DMS153 treated with DMSO at 0.1 percent for 48 hours (cell line): Measurements from ENCODE around the gene GSN.

Experiments used
- DNase-seq: peaks from one replicate; lab custom pipeline; 2025; ENCODE audit not compliant: unreplicated experiment; lab: John Stamatoyannopoulos, UW

The GSN gene

DNA sequence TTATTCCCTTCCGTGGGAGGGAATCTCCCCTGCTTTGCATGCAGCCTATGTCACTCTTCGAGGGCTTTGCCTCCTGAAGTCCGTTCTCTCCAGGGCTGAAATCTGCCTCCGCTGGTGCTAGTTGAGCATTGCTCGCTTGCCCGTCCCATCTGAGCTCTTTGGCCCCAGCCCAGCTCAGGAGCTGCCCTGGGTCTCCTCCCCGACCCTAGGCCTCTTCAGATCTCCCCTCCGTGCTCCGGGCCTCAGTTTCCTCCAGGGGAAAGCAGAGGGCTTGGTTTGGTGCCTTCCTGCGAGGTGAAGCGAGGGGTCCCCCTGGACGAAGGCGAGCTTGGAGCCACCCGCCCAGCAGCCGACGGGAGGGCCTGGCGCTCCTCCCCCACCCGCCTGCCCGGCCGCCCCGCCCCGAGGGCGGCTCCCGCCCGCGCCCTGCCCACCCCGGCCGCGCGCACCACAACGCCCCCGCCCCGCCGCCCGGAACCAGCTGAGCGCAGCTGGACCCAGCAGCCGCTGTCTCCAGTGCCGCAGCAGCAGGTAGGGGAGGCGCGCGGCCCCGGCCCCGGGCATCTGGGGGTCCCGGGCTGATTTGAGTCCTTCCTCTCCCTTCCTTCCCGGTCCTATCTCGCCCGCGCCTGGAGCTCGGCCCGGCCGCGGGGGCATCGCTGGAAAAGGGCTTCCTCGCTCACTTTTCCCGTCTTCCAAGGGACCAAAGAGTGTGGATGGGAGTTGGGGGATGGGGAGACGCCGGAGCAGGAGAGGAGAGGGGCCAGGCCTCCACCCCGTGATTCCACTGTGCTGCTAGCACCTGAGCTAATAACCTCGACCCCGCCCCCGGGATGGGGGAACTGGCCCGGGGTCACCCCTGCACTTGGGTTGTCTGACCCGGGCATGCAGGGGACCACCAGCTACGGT, at the start of gene GSN:
Gene GSN, plus strand, starts transcription at position 474 of the 909 bp plus-strand sequence. CDS start 33,810 bp downstream, outside the sequence.
- DNase-seq, result peak; percentile 15

DNA sequence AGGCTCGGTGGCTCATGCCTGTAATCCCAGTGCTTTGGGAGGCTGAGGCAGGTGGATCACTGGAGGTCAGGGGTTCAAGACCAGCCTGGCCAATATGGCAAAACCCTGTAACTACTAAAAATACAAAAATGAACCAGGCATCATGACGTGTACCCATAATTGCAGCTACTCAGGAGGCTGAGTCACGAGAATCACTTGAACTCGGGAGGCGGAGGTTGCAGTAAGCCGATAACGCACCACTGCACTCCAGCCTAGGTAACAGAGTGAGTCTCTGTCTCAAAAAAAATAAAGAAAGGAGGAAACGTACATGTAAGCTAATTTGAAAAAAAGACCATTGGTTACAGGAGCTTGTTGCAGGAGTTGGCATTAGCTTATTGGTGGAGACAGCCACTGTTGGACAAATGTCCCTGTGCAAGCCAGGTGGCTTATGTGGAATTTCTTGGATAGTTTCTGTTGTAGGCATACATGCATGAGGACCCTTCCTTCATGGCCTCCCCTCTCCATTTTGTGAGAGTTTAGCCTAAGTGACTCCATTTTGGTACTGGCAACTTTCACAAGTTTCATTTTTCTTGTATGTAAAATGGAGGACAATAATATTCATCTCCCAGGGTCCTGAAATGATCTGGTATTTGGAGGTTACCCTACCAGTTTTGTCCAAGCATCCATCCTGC, 49.5 kb upstream of the GSN start:
- no peak for DNase-seq

DNA sequence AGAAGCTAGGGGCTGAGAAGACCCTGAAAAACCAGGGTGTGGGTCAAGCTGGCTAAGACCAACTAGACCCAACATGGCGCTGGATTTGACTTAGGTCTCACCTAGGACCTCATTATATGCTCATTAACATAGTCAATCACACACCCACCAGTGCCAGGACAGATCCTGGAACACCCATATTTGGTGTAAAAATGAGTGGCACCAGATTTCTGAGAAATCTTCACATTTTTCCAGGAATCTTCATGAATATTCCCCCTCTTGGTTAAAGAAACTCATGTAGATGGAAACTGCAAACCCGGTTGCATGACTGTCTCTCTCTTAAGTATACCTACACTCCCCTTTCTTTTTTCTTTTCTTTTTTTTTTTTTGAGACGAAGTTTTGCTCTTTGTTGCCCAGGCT, 48.4 kb upstream of the GSN start:
- DNase-seq, result no peak

DNA sequence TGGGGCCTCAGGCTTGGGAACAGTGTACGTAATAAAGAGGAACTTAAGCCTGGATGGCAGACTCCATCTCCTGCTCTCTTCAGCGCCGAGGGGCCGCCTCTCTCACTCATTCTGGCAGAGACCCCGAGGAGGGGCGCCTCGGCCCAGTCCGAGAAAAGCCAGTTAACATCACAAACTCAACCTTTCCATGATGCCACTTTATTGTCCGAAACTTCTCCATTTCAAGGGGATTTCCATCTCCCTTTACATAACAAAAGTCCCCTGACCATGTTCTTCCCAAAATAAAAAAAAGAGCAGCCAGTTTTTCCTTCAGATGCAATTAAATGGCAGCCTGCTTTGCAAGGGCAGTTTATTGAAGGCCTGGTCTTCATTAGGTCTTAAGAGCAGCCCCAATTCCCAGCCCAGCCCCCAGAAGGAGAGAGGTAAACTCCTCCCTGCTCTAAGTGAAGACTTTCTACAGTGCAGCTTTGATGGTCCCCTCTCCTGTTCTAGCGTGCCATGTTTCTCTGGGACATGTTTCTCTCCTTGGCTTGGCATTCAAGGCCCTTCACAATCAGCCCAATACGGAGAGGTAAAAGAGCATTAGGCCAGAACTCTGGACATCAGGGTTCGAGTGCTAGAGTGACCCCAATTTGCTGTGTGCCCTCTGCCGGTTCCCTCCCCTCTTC, 46.8 kb upstream of the GSN start:
- no peak for DNase-seq

DNA sequence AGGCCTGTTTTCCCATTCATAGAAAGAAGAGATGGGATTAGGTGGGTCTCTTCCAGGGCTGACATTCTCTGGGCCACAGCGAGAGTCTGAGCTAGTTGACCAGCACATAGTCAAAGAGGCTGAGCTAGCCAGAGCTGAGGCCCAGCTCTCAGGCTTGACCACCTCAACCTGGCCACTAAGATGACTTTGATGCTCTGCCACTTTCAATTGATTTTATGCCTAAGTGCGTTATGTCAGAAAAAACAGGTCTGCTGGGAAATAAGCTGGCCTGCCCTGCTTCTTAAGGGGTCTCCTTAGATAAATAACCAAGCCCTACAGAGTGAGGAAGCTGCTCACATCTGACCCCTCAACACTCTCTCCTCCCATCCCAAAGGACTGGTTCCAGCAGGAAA, 46.3 kb upstream of the GSN start:
- DNase-seq, result no peak

DNA sequence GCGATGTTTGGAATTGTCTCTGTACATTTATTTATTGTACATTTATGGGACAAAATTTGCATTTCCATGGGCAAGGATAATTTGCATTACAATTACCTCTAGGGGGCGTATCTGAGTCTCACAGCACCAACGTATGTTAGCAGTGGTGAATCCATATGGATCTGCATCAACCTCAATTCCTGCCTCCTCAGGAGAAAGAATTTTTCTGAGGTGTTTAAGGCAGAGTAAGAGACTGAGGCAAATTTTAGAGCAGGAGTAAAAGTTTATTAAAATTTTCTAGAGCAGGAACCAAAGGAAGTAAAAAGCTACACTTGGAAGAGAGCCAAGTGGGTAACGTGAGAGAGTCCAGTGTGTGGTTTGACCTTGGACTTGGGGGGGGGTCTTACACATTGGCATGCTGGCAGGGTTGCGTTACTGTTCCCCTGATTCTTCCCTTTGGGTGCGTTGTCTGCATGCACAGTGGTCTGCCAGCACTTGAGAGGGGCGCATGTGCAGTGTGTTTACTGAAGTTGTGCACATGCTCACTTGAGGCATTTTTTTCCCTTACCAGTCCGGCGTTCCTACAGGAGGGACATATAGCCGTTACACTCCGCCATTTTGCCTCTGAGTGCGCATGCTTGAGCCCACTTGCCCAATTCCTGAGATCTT, 45.3 kb upstream of the GSN start:
- peak; percentile 14 for DNase-seq

DNA sequence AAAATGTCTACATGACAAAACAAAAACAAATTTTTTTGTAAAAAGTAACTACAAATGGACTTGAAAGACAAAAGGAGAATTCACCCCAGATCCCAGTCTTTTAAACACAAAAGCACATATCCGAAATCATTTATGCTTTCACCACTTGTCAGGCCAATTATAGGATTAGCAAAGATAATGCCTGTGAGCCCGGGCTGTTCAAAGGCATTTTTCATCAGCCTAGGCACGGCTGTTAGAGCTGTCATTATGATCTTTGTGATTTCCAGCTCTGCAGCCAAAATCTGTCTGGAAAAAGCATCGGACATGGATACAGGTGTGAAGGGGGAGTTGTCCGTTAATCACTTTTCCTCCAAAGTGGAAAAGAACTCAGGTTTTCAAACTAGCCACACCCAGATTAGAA, 42.7 kb upstream of the GSN start:
- DNase-seq, result no peak

DNA sequence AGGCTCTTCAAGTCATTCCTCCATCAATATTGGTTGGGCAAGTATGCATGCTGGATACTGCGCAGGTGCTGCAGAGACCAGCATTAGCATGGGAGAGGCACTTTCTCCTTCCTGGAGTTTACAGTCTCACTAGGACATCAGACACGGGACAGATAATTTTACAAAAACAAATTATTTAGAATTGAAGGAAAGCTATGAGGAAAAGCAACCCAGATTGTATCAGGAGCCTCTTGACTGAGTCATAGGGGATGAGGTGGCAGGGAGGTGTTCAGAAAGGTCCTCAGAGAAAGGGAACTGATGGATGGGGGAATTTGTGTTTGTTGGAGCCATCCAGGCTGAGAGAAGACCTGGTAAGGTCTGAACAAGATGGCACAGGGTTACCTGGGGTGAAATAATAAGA, 41.8 kb upstream of the GSN start:
- DNase-seq, result no peak

DNA sequence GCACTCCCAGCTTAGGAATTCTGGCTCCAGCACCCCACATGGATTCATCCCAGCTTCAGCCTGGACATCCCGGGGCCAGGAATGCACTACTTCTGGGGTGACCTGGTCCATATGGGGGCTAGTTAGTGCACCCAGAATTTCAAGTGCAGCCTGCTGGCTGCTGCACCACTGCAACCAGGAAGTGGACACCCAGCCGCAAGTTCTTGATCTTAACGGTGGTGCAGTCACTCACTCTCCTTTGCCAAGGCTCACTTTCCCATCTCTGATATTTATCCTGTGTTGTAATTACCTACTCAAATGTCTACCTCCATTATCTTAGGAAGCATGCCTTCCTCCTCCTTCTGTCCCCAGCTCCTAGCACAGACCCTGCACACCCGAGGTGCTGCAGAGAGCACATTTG, 40.1 kb upstream of the GSN start:
- no peak for DNase-seq

DNA sequence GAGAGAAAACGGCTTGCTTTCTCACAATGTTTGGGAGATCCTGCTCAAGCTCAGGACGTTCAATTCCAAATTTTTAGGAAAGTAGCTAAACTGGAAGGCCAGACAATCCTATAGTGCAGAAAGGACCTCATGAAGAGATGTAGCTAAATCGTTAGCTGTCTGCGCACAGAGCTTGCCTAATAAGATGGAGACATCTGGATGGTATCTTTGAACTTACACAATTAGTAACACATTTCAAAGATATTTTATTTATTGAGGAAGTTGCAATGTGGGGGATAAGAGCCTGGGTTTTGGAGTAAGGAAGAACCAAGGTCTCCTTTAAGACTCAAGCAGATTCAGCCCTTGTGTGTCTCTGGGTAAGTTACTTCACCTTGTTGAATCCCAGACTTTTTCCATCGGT, 37.7 kb upstream of the GSN start:
- DNase-seq, result no peak

DNA sequence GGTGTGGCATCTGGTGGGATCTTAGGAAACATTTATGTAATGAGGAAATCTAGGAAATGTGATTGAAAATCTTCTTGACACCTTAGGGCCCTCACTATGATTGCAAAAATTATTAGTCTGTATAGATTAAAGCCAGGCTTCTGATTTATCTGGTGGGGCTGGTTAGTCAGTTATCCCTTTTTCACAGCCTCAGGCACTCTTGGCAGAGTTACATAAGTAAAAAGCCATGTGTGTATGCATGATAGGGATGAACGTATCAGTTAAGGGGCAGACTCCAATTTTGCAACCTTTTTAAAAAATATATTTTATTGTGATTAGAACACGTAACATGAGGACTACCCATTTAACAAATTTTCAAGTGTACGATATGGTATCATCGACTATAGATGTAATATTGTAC, 35.7 kb upstream of the GSN start:
- DNase-seq, result no peak

DNA sequence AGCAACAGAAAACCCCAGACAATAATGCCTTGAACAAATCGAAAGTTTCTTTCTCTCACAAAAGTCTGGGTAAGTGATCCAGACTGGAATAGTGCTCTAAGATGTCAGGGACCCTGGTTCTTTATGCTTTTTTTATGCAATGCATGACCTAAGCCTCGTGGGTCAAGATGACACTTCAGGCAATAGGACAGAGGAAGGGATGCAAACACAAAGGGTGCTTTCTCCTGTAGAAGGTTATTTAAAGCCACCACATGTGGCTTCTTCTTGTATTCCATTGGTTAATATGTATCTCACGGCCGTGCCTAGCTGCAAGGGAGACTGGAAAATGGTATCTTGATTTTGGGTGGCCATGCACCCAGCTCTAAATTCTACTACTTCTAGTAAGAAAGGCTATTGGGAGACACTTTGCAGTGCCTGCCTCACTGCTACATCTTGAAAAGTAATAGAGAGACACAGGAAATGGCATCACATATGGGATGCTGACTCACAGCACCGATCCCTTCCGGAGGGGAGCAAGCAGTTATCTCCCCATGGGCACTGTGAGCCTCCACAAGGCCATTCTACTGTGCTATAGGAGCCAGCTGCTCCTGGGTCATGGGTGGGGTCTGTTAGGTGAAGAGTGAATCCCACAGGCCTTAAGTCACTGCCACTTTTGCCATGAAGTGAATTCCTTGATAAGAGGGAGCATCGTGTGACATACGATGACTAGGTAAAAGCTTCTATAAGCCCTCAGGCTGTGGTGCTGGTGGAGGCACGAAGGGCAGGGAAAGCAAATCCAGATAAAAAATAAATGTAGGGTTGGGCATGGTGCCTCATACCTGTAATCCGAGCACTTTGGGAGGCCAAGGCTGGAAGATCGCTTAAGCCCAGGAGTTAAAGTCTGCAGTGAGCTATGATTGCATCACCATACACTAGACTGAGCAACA, 33.8 kb upstream of the GSN start:
- DNase-seq, result no peak

DNA sequence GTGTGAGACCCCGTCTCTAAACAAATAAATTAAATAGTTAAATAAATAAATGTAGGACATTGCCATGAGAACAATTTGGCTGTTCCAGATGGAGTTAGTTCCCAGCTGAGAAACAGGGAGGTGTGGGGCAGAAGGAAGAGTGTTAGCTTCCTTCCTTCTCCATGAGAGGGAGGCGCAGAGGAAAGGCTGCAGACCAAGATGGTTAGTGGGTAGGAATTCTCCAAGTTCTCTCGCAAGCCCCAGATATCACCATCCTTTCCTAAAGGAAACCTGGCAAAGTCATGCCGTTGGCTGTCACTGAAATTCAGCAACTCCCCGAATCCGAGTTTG, 33.2 kb upstream of the GSN start:
- DNase-seq, result no peak

DNA sequence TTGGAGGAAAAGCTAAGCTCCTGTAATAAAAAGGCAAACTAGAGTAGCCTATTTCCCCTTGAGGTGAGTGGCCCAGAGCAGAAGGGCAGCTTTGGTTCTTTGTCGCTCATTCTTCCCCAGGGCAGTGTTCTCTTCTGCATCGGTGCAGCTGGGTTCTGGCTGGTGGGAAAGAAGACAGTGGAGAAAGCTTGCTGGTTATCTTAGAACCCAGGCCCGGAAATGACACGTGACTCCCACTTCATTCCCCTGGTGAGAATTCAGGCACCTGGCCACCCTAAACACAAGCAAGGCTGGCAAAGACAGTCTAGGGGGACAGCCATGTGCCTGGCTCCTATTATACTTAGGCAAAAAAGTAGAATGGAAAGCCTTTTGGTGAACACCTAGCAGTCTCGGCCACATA, 32.5 kb upstream of the GSN start:
- DNase-seq, result no peak

DNA sequence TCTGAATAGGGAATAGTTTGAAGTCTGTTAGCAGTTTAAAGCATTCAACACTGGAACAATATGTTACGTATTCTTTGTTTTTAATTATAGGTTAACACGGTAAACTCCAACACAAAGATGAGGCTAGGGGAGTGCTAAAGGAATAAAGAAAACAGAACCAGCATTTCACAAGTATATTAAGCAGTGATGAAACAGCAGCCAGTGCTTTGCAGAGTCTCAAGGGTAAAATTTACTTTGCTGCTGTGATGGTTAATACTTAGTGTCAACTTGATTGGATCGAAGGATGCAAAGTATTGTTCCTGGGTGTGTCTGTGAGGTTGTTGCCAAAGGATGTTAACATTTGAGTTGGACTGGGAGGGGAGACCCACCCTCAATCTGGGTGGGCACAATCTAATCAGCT, 30.0 kb upstream of the GSN start:
- no peak for DNase-seq

DNA sequence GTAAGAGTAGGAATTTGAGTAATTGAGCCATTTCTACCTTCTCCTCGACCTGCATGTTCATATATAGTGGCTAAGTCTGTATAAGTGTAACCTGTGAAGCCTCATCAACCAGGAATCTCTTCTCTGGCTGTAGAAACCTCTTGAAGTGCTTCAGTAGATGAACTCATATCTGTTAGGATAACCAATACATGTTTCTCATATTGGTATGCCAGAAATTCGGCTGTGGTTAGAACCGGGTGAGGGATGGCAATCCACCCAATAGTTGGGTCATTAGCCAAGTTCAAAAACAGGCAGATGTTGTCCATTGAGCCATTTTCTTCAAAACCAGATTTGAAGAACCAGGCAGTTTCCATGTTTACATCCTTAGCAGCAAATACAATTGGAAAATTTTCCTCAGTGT, 28.9 kb upstream of the GSN start:
- DNase-seq, result no peak

DNA sequence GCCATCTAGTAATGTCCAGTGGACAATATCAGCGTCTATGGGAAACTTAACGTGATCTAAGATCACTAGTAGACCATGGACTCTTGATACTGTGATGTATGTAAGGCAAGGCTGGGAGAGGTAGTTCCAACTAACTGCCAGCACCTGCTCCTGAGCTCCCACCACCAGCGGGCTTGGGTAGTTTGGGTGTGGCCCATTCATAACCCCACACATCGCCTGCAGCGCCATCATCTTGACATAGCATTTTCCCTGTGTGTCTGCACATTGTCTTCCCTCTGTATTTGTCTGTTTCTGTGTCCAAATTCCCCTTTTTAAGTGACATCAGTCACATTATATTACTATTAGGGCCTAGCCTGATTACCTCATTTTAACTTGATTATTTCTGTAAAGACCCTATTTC, 28.1 kb upstream of the GSN start:
- no peak for DNase-seq

DNA sequence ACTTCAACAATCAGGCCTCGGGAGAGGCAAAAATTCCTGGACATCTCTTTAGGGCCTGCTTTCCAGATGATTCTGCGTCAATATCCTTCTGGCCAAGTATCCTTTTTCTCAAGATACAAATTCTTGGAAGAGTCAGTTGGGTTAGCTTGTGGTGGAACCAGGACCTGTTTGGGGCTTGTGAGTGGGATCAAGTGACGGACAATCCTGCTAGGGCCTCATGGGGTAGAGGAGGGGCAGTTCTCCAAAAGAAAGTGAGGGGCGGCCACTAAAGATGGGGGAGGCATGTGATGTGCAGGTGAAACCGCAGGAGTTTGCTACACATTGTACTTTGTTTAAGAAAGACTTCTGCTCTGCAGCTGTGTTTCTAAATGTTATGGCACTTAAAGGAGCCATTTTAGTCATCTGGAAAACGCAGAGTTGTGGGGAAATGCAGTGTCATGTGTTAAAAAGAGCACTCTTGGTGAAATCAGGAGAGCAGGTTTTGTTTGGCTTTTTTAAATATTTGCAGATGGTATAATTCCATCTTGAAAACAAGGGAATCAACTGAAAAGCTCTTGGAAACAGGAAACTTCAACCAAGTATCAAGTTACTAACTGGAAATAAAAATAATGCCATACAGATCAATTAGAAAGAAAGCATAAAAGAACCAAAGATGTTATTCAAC, 27.4 kb upstream of the GSN start:
- no peak for DNase-seq

DNA sequence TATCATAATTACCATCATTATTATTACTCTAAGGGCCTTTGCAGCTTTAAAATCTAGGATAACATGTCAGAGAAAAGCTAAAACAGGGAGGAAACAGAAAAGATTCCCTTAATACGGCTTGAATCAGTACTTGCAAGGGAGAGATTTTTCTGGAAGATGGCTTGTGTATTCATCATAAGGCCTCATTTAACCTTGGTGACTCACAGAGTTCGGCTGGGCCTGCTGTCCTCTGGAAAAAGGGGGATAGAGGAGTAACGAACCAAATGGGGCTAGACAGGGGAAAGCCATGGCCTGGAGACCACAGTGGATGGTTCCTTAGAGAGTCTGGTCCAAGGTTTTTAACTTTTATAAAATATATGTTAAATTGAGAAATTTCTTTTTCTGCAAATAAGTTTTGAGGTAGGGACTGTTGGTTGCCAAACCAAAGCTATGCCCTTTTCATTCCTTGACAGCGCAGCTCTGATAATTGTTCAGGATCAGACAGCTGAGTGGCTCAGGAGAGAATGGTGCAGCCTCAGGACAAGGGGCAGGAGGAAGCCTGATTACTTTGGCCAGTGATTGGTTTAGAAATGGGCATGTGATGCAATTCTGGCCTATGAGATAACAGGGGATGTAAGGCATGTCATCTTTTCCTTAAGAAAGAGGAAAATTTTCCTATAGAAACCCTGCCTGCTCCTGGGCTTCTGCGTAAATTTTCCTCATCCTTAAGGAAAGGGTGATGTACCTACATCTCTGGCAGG, 25.6 kb upstream of the GSN start:
- DNase-seq, result no peak
